ENCODE measurements around the gene MRPS10. TPM values are rescaled to one million over a fixed set of nuclear protein-coding genes. Genes with fewer than 3 reads are reported as not detected.
"Not testable (repeated sequence)": the region's sequence is repeated elsewhere in the genome, so short reads cannot be mapped to it uniquely, and the experiment has no call there.

MRPS10 gene
- polyA plus RNA-seq, 2 donors = 38.3 to 47.3 TPM

DNA sequence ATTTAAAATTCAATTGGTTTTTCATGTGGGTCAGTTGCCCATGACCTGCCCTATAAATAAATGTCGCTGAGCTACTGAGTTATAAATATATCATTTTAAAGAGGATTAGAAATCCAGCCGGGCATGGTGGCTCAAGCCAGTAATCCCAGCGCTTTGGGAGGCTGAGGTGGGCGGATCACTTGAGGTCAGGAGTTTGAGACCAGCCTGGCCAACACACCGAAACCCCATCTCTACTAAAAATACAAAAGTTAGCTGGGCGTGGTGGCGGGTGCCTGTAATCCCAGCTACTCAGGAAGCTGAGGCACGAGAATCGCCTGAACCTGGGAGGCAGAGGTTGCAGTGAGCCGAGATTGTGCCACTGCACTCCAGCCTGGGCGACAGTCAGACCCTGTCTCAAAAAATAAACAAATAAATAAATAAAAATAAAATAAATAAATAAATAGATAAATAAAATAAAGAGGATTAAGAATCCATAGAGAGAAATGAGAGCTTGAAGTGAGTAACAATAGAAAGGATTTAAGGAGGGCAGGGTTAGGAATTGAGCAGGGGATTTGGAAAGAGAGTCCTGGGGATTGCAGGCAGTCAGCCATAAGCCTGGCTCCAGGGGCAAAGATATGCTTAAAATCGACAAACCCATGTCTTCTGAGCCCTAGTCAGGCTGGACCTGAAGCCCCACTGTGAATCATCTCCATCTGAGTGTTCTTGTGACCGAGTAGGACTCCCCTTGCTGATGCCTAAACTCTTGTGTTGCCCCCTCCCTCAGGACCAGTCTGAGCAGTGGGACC is 15.3 kb downstream of the MRPS10 start:
- H3K36me3 ChIP-seq (ENCODE audit: control insufficient read depth in 2 of 2, insufficient read depth in 2 of 2, low read length in 1 of 2); H3K4me1 ChIP-seq (ENCODE audit: control insufficient read depth in 2 of 2, insufficient read depth in 2 of 2, low read length in 1 of 2); H3K27me3 ChIP-seq (ENCODE audit: control insufficient read depth in 1 of 2, insufficient read depth in 2 of 2, low read length in 2 of 2); H3K4me3 ChIP-seq (ENCODE audit: low read depth in 1 of 2, low read length in 2 of 2); H3K27ac ChIP-seq (ENCODE audit: low read depth in 2 of 2, low read length in 1 of 2); H3K9me3 ChIP-seq (ENCODE audit: control insufficient read depth in 2 of 2, insufficient read depth in 1 of 2, low read depth in 1 of 2, low read length in 1 of 2): not testable (repeated sequence)
- WGBS, 2 donors = 79 to 89% methylated on average over 13 of the region's 13 CpGs

DNA sequence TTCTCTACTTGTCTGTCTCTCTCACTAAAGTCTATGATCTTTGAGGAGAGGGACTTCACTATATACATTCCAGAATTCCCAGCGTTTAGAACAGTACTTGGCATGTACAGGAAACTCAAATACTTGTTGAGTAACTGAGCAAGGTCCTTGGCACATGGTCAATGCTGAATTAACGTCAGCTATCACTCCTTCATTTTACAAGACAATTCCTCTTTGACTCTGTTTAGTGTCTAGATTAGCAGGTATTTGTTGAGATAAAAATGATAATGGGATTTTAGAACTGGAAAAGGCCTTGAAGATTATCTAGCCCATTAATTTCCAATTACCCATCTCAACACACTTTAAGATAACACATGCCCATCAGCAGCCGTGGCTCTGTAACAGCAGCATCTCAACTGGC is 16.3 kb downstream of the MRPS10 start:
- Histone ChIP-seq H3K4me1 (ENCODE audit: control insufficient read depth in 2 of 2, insufficient read depth in 2 of 2, low read length in 1 of 2) (peaks cover 2 to 7% of the 10 kb centered on the region in 2 donors), H3K27ac (ENCODE audit: low read depth in 2 of 2, low read length in 1 of 2) (no peak overlapping the region), H3K36me3 (ENCODE audit: control insufficient read depth in 2 of 2, insufficient read depth in 2 of 2, low read length in 1 of 2) (no peaks in the 10 kb centered on the region), H3K27me3 (ENCODE audit: control insufficient read depth in 1 of 2, insufficient read depth in 2 of 2, low read length in 2 of 2) (no peaks in the 10 kb centered on the region), H3K9me3 (ENCODE audit: control insufficient read depth in 2 of 2, insufficient read depth in 1 of 2, low read depth in 1 of 2, low read length in 1 of 2) (no peaks in the 10 kb centered on the region), H3K4me3 (ENCODE audit: low read depth in 1 of 2, low read length in 2 of 2) (no peak overlapping the region)
- 44 to 49% methylated on average over 3 of the region's 3 CpGs for WGBS, 2 donors

DNA sequence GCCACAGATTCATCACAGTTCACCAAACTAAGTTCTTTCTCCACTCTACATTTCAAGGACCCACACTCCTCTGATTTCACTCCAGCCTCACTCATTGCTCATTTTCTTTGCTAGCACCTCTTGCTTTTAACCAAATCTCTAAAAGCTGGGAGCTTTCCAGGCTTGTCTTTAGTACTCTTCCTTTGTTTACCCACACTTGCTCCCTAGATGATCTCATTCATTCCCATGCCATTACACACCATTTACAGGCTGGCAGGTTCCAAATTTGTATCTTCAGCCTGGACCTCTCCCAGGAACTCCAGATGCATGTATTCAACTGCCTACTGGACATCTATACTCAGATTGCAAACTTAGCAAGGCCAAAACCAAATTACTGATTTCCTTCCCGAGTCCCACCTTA is 17.6 kb downstream of the MRPS10 start:
- H3K27ac ChIP-seq (ENCODE audit: low read depth in 2 of 2, low read length in 1 of 2) = no peak overlapping the region
- no peaks in the 10 kb centered on the region for H3K27me3 ChIP-seq (ENCODE audit: control insufficient read depth in 1 of 2, insufficient read depth in 2 of 2, low read length in 2 of 2)
- 55 to 64% methylated on average over 1 of the region's 1 CpG for WGBS, 2 donors
- peaks cover 2 to 7% of the 10 kb centered on the region in 2 donors for H3K4me1 ChIP-seq (ENCODE audit: control insufficient read depth in 2 of 2, insufficient read depth in 2 of 2, low read length in 1 of 2)
- H3K36me3 ChIP-seq (ENCODE audit: control insufficient read depth in 2 of 2, insufficient read depth in 2 of 2, low read length in 1 of 2) = no peaks in the 10 kb centered on the region
- H3K4me3 ChIP-seq (ENCODE audit: low read depth in 1 of 2, low read length in 2 of 2) = no peak overlapping the region
- no peaks in the 10 kb centered on the region for H3K9me3 ChIP-seq (ENCODE audit: control insufficient read depth in 2 of 2, insufficient read depth in 1 of 2, low read depth in 1 of 2, low read length in 1 of 2)

DNA sequence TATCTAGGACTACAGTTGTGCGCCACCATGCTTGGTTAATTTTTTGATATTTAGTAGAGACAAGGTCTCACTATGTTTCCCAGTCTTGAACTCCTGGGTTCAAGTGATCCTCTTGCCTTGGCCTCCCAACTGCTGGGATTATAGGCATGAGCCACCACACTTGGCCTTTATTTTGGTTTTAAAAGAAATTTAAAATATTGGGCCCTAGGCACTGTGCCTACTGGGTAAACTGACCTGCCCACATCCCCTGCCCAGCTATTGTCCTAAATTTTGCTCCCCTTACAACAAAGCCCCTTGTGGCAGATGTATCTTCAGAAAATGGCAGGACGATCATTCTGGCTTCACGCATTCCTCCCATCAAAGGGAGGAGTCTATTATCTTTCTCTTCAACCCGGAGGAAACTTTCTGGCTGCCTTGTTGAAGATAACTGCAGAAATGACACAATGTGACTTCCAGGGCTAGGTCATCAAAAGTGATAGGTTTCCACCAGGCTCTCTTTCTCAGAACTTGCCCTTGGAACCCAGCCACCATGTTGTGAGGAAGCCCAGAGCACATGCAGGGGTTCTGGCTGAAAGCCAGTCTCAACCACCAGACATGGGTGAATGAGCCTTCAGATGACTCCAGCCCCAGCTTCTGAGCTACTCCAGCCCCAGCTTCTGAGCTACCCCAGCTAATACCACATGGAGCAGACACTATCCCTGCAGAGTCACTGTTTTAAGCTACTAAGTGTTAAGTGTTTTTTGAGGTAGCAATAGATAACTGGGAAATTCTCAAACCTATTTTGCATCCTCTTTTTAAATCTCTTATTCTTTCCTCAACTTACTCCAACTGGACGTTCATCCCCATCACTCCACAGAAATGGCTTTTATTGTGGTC is 18.3 kb downstream of the MRPS10 start:
- Histone ChIP-seq H3K27me3 (ENCODE audit: control insufficient read depth in 1 of 2, insufficient read depth in 2 of 2, low read length in 2 of 2) (no peaks in the 10 kb centered on the region), H3K4me1 (ENCODE audit: control insufficient read depth in 2 of 2, insufficient read depth in 2 of 2, low read length in 1 of 2) (peaks cover 2 to 7% of the 10 kb centered on the region in 2 donors), H3K9me3 (ENCODE audit: control insufficient read depth in 2 of 2, insufficient read depth in 1 of 2, low read depth in 1 of 2, low read length in 1 of 2) (no peaks in the 10 kb centered on the region), H3K36me3 (ENCODE audit: control insufficient read depth in 2 of 2, insufficient read depth in 2 of 2, low read length in 1 of 2) (no peaks in the 10 kb centered on the region), H3K4me3 (ENCODE audit: low read depth in 1 of 2, low read length in 2 of 2) (no peak overlapping the region), H3K27ac (ENCODE audit: low read depth in 2 of 2, low read length in 1 of 2) (no peak overlapping the region)
- 86% methylated on average over 5 of the region's 5 CpGs for WGBS, 2 donors

DNA sequence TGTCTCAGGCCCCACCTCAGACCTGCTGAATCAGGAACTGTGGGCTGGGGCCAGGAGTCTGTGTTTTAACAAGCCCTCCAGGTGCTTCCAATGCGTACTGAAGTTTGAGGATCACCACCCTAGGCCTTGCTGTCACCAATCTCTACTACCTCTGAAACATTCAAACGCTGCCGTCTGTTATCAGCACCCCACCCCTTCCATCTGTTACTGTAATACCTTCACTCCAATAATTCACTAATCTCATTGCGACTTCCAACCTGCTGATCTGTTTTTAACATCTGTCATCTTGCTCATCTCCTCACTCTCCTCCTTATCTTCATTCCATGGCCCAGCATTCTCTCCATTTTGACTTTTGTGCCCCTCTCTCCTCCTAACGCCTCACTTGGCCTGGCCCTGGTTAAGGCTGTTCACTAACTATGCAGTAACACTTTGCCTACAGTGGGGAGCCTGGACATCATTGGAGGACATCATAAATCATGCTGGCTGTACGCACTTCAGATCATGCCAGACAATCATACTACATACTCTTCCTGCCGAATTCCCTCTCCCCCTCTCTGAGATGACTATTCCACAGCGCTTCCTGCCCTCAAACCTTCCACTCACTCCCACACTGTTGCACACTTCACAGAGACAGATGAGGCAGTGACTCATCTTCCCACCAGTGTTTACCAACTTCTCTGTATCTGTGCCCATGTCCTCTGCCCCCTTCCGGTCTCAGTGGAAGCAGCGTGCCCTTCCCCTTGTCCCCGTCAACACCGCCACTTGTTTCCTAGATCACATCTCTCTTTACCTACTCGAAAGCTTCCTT is 19.9 kb downstream of the MRPS10 start:
- Histone ChIP-seq H3K4me1 (ENCODE audit: control insufficient read depth in 2 of 2, insufficient read depth in 2 of 2, low read length in 1 of 2) (peaks cover 2 to 7% of the 10 kb centered on the region in 2 donors), H3K27ac (ENCODE audit: low read depth in 2 of 2, low read length in 1 of 2) (no peak overlapping the region), H3K9me3 (ENCODE audit: control insufficient read depth in 2 of 2, insufficient read depth in 1 of 2, low read depth in 1 of 2, low read length in 1 of 2) (no peaks in the 10 kb centered on the region), H3K36me3 (ENCODE audit: control insufficient read depth in 2 of 2, insufficient read depth in 2 of 2, low read length in 1 of 2) (no peaks in the 10 kb centered on the region), H3K27me3 (ENCODE audit: control insufficient read depth in 1 of 2, insufficient read depth in 2 of 2, low read length in 2 of 2) (no peaks in the 10 kb centered on the region), H3K4me3 (ENCODE audit: low read depth in 1 of 2, low read length in 2 of 2) (no peak overlapping the region)
- 63% methylated on average over 13 of the region's 13 CpGs for WGBS, 2 donors

DNA sequence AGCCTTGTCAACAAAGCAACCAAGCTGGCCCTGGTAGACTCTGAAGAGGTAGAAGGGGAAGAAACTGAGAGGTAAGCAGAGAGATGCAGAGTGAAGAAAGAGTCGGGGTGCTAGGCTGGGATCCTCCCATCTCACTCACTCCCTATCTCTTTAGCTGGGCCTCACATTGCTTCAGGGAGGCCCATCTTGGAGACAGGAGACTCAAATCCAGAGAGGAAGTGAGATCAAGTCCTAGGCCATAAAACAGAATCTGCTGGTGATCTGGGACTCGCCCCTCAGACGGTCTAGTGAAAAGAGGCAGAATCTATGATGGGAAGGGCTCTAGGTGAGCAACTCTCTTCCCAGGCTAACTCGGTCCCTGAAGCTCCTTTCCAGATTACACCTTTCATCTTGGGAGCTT is 22.2 kb downstream of the MRPS10 start:
- no peaks in the 10 kb centered on the region for H3K27me3 ChIP-seq (ENCODE audit: control insufficient read depth in 1 of 2, insufficient read depth in 2 of 2, low read length in 2 of 2)
- H3K4me3 ChIP-seq (ENCODE audit: low read depth in 1 of 2, low read length in 2 of 2) = no peak overlapping the region
- peaks cover 2 to 5% of the 10 kb centered on the region in 2 donors for H3K4me1 ChIP-seq (ENCODE audit: control insufficient read depth in 2 of 2, insufficient read depth in 2 of 2, low read length in 1 of 2)
- WGBS, 2 donors = 91 to 94% methylated on average over 4 of the region's 4 CpGs
- no peaks in the 10 kb centered on the region for H3K9me3 ChIP-seq (ENCODE audit: control insufficient read depth in 2 of 2, insufficient read depth in 1 of 2, low read depth in 1 of 2, low read length in 1 of 2)
- no peak overlapping the region for H3K27ac ChIP-seq (ENCODE audit: low read depth in 2 of 2, low read length in 1 of 2)
- H3K36me3 ChIP-seq (ENCODE audit: control insufficient read depth in 2 of 2, insufficient read depth in 2 of 2, low read length in 1 of 2) = no peaks in the 10 kb centered on the region

DNA sequence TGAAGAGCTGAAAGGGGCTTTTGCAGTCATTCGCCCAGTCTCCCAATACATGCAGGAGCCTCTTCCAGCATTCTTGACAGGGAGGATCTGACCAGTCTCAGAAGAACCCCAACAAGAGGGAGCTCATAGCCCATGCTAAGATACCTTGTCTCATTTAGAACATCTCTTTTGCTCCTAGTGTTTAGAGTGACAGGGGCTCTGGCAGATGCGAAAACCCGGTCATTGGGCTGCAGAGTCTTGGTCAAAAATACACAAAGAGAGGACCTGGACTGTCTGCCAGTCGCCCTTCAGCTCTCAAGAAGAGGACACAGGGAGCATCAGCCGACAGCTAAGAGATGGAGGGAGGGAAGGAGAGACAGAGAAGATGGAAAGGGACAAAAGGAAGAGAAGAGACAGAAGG is 23.6 kb downstream of the MRPS10 start:
- no peaks in the 10 kb centered on the region for H3K9me3 ChIP-seq (ENCODE audit: control insufficient read depth in 2 of 2, insufficient read depth in 1 of 2, low read depth in 1 of 2, low read length in 1 of 2)
- H3K4me3 ChIP-seq (ENCODE audit: low read depth in 1 of 2, low read length in 2 of 2) = no peak overlapping the region
- H3K4me1 ChIP-seq (ENCODE audit: control insufficient read depth in 2 of 2, insufficient read depth in 2 of 2, low read length in 1 of 2) = peaks cover 2 to 5% of the 10 kb centered on the region in 2 donors
- no peaks in the 10 kb centered on the region for H3K36me3 ChIP-seq (ENCODE audit: control insufficient read depth in 2 of 2, insufficient read depth in 2 of 2, low read length in 1 of 2)
- H3K27ac ChIP-seq (ENCODE audit: low read depth in 2 of 2, low read length in 1 of 2) = no peak overlapping the region
- H3K27me3 ChIP-seq (ENCODE audit: control insufficient read depth in 1 of 2, insufficient read depth in 2 of 2, low read length in 2 of 2) = no peaks in the 10 kb centered on the region
- WGBS, 2 donors = 91 to 93% methylated on average over 5 of the region's 5 CpGs

DNA sequence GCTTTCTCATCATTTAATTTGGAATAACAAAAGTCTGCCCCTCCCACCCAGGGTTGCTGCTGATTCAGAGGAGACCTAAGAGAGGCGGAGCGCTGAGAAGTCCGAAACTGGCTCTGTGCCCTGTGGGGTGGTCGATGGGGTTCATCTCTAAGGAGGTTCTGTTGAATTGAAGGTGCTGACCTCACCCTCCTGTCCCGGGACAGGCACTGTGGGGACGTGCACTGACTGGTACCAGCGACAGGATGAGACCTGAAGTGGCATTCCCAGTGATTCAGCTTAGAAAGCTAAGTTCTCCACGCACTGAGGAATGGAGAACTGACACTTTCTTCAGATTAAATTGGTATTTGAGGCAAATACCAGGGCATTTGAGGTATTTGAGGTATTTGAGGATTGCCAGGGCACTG is 24.2 kb downstream of the MRPS10 start:
- Histone ChIP-seq H3K27ac (ENCODE audit: low read depth in 2 of 2, low read length in 1 of 2) (peak overlapping the region in 1 of 2 donors; percentile 24), H3K4me1 (ENCODE audit: control insufficient read depth in 2 of 2, insufficient read depth in 2 of 2, low read length in 1 of 2) (peaks cover 2 to 5% of the 10 kb centered on the region in 2 donors), H3K9me3 (ENCODE audit: control insufficient read depth in 2 of 2, insufficient read depth in 1 of 2, low read depth in 1 of 2, low read length in 1 of 2) (no peaks in the 10 kb centered on the region), H3K27me3 (ENCODE audit: control insufficient read depth in 1 of 2, insufficient read depth in 2 of 2, low read length in 2 of 2) (no peaks in the 10 kb centered on the region), H3K4me3 (ENCODE audit: low read depth in 1 of 2, low read length in 2 of 2) (no peak overlapping the region), H3K36me3 (ENCODE audit: control insufficient read depth in 2 of 2, insufficient read depth in 2 of 2, low read length in 1 of 2) (no peaks in the 10 kb centered on the region)
- WGBS, 2 donors = 29 to 44% methylated on average over 8 of the region's 8 CpGs

DNA sequence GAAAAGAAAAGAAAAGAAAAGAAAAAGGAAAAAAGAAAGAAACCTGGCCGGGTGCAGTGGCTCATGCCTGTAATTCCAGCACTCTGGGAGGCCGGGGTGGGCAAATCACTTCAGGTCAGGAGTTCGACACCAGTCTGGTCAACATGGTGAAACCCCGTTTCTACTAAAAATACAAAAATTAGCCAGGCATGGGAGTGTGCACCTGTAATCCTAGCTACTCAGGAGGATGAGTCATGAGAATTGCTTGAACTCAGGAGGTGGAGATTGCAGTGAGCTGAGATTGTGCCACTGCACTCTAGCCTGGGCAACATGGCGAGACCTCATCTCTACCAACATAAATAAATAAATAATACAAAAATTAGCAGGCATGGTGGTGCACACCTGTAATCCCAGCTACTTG is 25.3 kb downstream of the MRPS10 start:
- not testable (repeated sequence) for H3K36me3 ChIP-seq (ENCODE audit: control insufficient read depth in 2 of 2, insufficient read depth in 2 of 2, low read length in 1 of 2); H3K9me3 ChIP-seq (ENCODE audit: control insufficient read depth in 2 of 2, insufficient read depth in 1 of 2, low read depth in 1 of 2, low read length in 1 of 2); H3K4me1 ChIP-seq (ENCODE audit: control insufficient read depth in 2 of 2, insufficient read depth in 2 of 2, low read length in 1 of 2); H3K4me3 ChIP-seq (ENCODE audit: low read depth in 1 of 2, low read length in 2 of 2); H3K27ac ChIP-seq (ENCODE audit: low read depth in 2 of 2, low read length in 1 of 2); H3K27me3 ChIP-seq (ENCODE audit: control insufficient read depth in 1 of 2, insufficient read depth in 2 of 2, low read length in 2 of 2)
- WGBS, 2 donors = 81 to 94% methylated on average over 5 of the region's 5 CpGs

All from esophagus (tissue), 2 donors.